K562 (cell line): ENCODE results near the gene BRME1. TPM values are rescaled to one million over a fixed set of nuclear protein-coding genes. Genes with fewer than 3 reads are reported as not detected.

Source experiments
- ARID2 ChIP-seq: fragments of 450-650 bp; IDR thresholded peaks from 2 replicates; pipeline ENCODE4 v1.6.1; 2017; ENCODE audit warnings: antibody characterized with exemption, mild to moderate bottlenecking
- CREBBP ChIP-seq: IDR thresholded peaks from one replicate; pipeline ENCODE4 v1.6.1; 2012; ENCODE audit warnings: low read depth, mild to moderate bottlenecking, control low read depth, inconsistent platforms, low read length
- ETV5 ChIP-seq: sonication (generic); formaldehyde crosslinking; IDR thresholded peaks from 2 replicates; pipeline ENCODE4 v1.4.0; 2020; ENCODE audit warnings: low read depth, mild to moderate bottlenecking, missing genetic modification reagents
- FOXA1 ChIP-seq: fragments of 450-650 bp; IDR thresholded peaks from 2 replicates; pipeline ENCODE4 v1.6.1; 2016; ENCODE audit warnings: mild to moderate bottlenecking, borderline replicate concordance
- GATAD2B ChIP-seq: fragments of 450-650 bp; IDR thresholded peaks from 2 replicates; pipeline ENCODE4 v1.6.1; 2017; ENCODE audit warnings: mild to moderate bottlenecking, borderline replicate concordance
- NFATC3 ChIP-seq: fragments of 450-650 bp; IDR thresholded peaks from 2 replicates; pipeline ENCODE4 v1.6.1; 2017; ENCODE audit warnings: mild to moderate bottlenecking
- PHF21A ChIP-seq: fragments of 450-650 bp; IDR thresholded peaks from 2 replicates; pipeline ENCODE4 v1.6.1; 2017; ENCODE audit warnings: low read depth, borderline replicate concordance
- SIN3A ChIP-seq, 2 experiments: fragments of 150-350 bp in 1 of 2; IDR thresholded peaks; 2 replicates each; pipeline ENCODE4 v1.6.1; 2011 to 2016; ENCODE audit warnings: borderline replicate concordance in 2 of 2, low read depth in 2 of 2, low read length in 2 of 2, mild to moderate bottlenecking in 2 of 2, moderate library complexity in 2 of 2; ENCODE audit not compliant: control insufficient read depth in 1 of 2
- STAG1 ChIP-seq: sonication (generic); formaldehyde crosslinking; IDR thresholded peaks from 2 replicates; pipeline ENCODE4 v1.5.0; 2020; ENCODE audit warnings: missing genetic modification reagents, borderline replicate concordance
- TEAD2 ChIP-seq: fragments of 450-650 bp; IDR thresholded peaks from 2 replicates; pipeline ENCODE4 v1.6.1; 2016; ENCODE audit warnings: missing genetic modification characterization, control low read depth, missing compliant biosample characterization
- TGIF2 ChIP-seq: sonication (generic); formaldehyde crosslinking; IDR thresholded peaks from 2 replicates; pipeline ENCODE4 v1.8.1; 2022; ENCODE audit warnings: mild to moderate bottlenecking, missing genetic modification reagents, moderate library complexity
- ZNF589 ChIP-seq: fragments of 200-800 bp; sonication (Bioruptor generic); IDR thresholded peaks from 2 replicates; pipeline ENCODE4 v1.6.1; 2016; ENCODE audit warnings: low read depth, missing genetic modification characterization, missing compliant biosample characterization
- ZNF707 ChIP-seq: fragments of 250-450 bp; sonication (Bioruptor Pico); conservative IDR thresholded peaks from 2 replicates; pipeline ENCODE4 v1.8.0; 2022; ENCODE audit warnings: inconsistent platforms, mild to moderate bottlenecking, moderate library complexity
- polyA plus RNA-seq, 8 experiments: library from polyadenylated mRNA; depleted of rRNA in 4 of 8; stranded (reverse) in 5 of 8; unstranded in 3 of 8; fragments of >200 nt; fragmentation: Nextera tagmentation in 2 of 8; fragmentation: Illumina TruSeq in 1 of 8; extraction: Ambion mirVana in 2 of 8; extraction: Trizol in 1 of 8; gene quantifications; 2 replicates each; pipeline versions ENCODE4 v1.2.1 to v1.2.3, GENCODE V29; 2011 to 2014; ENCODE audit warnings: inconsistent platforms in 1 of 8, missing spikeins in 1 of 8
- total RNA-seq, 7 experiments: library from RNA; depleted of rRNA in 6 of 7; stranded (reverse); fragments of >200 nt in 6 of 7; fragmentation: Illumina TruSeq in 2 of 7; extraction: Trizol in 2 of 7; gene quantifications; 2 replicates each; pipeline versions ENCODE4 v1.2.1 to v1.2.3, GENCODE V29; 2011 to 2021; ENCODE audit warnings: low replicate concordance in 1 of 7
- TF ChIP-seq, protein P1 (sequence below): fragments of 450-650 bp; IDR thresholded peaks from 2 replicates; pipeline ENCODE4 v1.6.1; 2016
- TF ChIP-seq, protein P2 (sequence below): sonication (generic); formaldehyde crosslinking; IDR thresholded peaks from 2 replicates; pipeline ENCODE4 v1.4.0; 2020; ENCODE audit warnings: mild to moderate bottlenecking, missing genetic modification reagents
- TF ChIP-seq, protein P3 (sequence below): fragments of 250-450 bp; sonication (Bioruptor Pico); IDR thresholded peaks from 2 replicates; pipeline ENCODE4 v1.5.0; 2020; ENCODE audit warnings: mild to moderate bottlenecking, borderline replicate concordance
- TF ChIP-seq, protein P4 (sequence below): sonication (generic); formaldehyde crosslinking; IDR thresholded peaks from 2 replicates; pipeline ENCODE4 v1.8.1; 2023; ENCODE audit warnings: missing genetic modification reagents, mild to moderate bottlenecking, borderline replicate concordance

The BRME1 gene
- total and polyA plus RNA-seq, 9 of the 15 experiments (the other 6 are each of a cell fraction or from before 2014, with no cell fraction given), result 0.75 to 6.1 (median 3.6) TPM

DNA sequence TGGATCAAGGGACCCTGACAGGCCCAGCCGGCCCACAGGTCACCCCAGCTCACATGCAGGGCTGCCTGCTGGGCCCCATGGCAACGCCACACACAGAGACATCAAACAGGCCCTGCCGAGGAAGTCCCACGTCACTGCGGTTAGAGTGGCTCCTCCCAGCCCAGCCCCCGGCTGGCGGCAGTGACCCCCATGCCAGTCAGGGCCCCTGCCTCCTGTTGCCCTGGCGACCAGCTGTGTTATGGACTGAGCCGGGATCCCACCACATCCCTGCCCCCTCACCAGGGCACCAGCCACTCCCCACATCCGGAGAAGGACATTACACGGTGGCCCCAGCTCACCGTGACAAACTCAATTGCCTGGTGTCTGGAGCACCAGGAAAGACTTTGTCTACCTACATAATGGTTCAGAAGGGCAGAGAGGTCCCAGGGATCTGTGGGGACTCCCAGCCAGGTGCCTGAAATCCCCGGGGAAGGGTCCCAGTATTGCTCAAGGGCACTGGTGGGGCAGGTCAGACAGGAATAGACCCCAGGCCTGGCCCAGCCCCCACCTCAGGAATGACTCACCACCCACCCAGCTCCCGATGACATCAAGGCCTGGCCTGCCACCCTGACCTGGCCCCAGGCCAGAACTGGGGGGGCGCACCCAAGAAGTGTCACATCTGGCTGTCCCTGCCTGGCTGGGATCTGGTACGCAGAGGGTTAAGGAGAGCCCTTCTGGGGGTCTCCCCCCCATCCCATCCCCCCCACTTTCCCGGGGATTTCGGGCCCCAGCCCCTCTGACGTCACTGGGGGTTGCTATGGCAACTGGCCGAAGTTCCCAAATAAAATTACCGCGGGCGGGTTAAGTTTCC is 59.1 kb downstream of the BRME1 start (continued):
- TF ChIP-seq STAG1 (CRISPR knock-in tag) (no peak), ARID2 (no peak), CREBBP (no peak), PHF21A (0 out of 2 replicates have a peak, but pooled peaks have one; percentile 6), GATAD2B (peak; percentile 75), ZNF589 (CRISPR knock-in tag) (peak; percentile 48; the same call in 1 of the 2 replicates), TGIF2 (CRISPR knock-in tag) (no peak), SIN3A (IDR thresholded peaks at IDR 0.05; ENCODE audit: borderline replicate concordance in 2 of 2, control insufficient read depth in 1 of 2, low read depth in 2 of 2, low read length in 2 of 2) (no peak), TEAD2 (peak; percentile 29; the same call in 1 of the 2 replicates), NFATC3 (0 out of 2 replicates have a peak, but pooled peaks have one; percentile 16), FOXA1 (no peak), ZNF707 (CRISPR knock-in tag) (no peak), ETV5 (CRISPR knock-in tag) (no peak)
- TF ChIP-seq, protein P1, sequence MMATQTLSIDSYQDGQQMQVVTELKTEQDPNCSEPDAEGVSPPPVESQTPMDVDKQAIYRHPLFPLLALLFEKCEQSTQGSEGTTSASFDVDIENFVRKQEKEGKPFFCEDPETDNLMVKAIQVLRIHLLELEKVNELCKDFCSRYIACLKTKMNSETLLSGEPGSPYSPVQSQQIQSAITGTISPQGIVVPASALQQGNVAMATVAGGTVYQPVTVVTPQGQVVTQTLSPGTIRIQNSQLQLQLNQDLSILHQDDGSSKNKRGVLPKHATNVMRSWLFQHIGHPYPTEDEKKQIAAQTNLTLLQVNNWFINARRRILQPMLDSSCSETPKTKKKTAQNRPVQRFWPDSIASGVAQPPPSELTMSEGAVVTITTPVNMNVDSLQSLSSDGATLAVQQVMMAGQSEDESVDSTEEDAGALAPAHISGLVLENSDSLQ, result peak; percentile 81
- TF ChIP-seq, protein P2, sequence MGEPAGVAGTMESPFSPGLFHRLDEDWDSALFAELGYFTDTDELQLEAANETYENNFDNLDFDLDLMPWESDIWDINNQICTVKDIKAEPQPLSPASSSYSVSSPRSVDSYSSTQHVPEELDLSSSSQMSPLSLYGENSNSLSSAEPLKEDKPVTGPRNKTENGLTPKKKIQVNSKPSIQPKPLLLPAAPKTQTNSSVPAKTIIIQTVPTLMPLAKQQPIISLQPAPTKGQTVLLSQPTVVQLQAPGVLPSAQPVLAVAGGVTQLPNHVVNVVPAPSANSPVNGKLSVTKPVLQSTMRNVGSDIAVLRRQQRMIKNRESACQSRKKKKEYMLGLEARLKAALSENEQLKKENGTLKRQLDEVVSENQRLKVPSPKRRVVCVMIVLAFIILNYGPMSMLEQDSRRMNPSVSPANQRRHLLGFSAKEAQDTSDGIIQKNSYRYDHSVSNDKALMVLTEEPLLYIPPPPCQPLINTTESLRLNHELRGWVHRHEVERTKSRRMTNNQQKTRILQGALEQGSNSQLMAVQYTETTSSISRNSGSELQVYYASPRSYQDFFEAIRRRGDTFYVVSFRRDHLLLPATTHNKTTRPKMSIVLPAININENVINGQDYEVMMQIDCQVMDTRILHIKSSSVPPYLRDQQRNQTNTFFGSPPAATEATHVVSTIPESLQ (CRISPR knock-in tag), result no peak
- TF ChIP-seq, protein P3, sequence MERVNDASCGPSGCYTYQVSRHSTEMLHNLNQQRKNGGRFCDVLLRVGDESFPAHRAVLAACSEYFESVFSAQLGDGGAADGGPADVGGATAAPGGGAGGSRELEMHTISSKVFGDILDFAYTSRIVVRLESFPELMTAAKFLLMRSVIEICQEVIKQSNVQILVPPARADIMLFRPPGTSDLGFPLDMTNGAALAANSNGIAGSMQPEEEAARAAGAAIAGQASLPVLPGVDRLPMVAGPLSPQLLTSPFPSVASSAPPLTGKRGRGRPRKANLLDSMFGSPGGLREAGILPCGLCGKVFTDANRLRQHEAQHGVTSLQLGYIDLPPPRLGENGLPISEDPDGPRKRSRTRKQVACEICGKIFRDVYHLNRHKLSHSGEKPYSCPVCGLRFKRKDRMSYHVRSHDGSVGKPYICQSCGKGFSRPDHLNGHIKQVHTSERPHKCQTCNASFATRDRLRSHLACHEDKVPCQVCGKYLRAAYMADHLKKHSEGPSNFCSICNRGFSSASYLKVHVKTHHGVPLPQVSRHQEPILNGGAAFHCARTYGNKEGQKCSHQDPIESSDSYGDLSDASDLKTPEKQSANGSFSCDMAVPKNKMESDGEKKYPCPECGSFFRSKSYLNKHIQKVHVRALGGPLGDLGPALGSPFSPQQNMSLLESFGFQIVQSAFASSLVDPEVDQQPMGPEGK (CRISPR knock-in tag), result no peak
- TF ChIP-seq, protein P4, sequence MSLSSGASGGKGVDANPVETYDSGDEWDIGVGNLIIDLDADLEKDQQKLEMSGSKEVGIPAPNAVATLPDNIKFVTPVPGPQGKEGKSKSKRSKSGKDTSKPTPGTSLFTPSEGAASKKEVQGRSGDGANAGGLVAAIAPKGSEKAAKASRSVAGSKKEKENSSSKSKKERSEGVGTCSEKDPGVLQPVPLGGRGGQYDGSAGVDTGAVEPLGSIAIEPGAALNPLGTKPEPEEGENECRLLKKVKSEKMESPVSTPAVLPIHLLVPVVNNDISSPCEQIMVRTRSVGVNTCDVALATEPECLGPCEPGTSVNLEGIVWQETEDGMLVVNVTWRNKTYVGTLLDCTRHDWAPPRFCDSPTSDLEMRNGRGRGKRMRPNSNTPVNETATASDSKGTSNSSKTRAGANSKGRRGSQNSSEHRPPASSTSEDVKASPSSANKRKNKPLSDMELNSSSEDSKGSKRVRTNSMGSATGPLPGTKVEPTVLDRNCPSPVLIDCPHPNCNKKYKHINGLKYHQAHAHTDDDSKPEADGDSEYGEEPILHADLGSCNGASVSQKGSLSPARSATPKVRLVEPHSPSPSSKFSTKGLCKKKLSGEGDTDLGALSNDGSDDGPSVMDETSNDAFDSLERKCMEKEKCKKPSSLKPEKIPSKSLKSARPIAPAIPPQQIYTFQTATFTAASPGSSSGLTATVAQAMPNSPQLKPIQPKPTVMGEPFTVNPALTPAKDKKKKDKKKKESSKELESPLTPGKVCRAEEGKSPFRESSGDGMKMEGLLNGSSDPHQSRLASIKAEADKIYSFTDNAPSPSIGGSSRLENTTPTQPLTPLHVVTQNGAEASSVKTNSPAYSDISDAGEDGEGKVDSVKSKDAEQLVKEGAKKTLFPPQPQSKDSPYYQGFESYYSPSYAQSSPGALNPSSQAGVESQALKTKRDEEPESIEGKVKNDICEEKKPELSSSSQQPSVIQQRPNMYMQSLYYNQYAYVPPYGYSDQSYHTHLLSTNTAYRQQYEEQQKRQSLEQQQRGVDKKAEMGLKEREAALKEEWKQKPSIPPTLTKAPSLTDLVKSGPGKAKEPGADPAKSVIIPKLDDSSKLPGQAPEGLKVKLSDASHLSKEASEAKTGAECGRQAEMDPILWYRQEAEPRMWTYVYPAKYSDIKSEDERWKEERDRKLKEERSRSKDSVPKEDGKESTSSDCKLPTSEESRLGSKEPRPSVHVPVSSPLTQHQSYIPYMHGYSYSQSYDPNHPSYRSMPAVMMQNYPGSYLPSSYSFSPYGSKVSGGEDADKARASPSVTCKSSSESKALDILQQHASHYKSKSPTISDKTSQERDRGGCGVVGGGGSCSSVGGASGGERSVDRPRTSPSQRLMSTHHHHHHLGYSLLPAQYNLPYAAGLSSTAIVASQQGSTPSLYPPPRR, result no peak
